ENCODE measurements around the gene SH2B2.

- TF ChIP-seq CTCF (IDR thresholded peaks at IDR 0.05): no peak
- no peak for TF ChIP-seq POLR2A (IDR thresholded peaks at IDR 0.05)
- no peak for TF ChIP-seq POLR2AphosphoS5 (IDR thresholded peaks at IDR 0.05)
Measured at GRCh38 chr7:102284891-102285539, 1.7 kb upstream of the SH2B2 start.

All from prostate gland (tissue), 2 donors.